Measurements from ENCODE around the gene RALGPS1. TPM values are rescaled to one million over a fixed set of nuclear protein-coding genes. Genes with fewer than 3 reads are reported as not detected.

The RALGPS1 gene
- total and polyA plus RNA-seq, 7 donors, result 3.9 to 7.7 (median 5.4) TPM

GRCh38 chr9:127084076-127085039, 169.8 kb downstream of the RALGPS1 start:
- Histone ChIP-seq H3K27me3 (ENCODE audit: insufficient read depth in 3 of 3, low read length in 2 of 3) (no peaks in the 10 kb centered on the region), H3K4me3 (no peak overlapping the region), H3K9me3 (no peaks in the 10 kb centered on the region), H3K4me1 (peaks cover 9% of the 10 kb centered on the region), H3K27ac (no peak overlapping the region), H3K36me3 (ENCODE audit: insufficient read depth in 1 of 2, low read depth in 1 of 2) (peaks cover 0 to 28% of the 10 kb centered on the region in 2 donors)
- 91 to 93% (median 91%) methylated on average over 11 to 12 of the region's 12 CpGs for WGBS, 3 donors
- intact Hi-C loops (cut with DNase I), result no loop called here
- ATAC-seq (no peak), DNase-seq (no peak)
- no peak for TF ChIP-seq CTCF (IDR thresholded peaks at IDR 0.05)

- no peak for TF ChIP-seq CTCF (IDR thresholded peaks at IDR 0.05)
- no peak for DNase-seq
- H3K4me1 ChIP-seq, result peaks cover 9% of the 10 kb centered on the region
- no peak for ATAC-seq
- no peak overlapping the region for H3K27ac ChIP-seq
- peaks cover 0 to 36% of the 10 kb centered on the region in 2 donors for H3K36me3 ChIP-seq (ENCODE audit: insufficient read depth in 1 of 2, low read depth in 1 of 2)
- no peak overlapping the region for H3K4me3 ChIP-seq
- intact Hi-C loops (cut with DNase I), result no loop called here
- no peaks in the 10 kb centered on the region for H3K27me3 ChIP-seq (ENCODE audit: insufficient read depth in 3 of 3, low read length in 2 of 3)
- 94 to 97% (median 96%) methylated on average over 2 of the region's 2 CpGs for WGBS, 3 donors
- no peaks in the 10 kb centered on the region for H3K9me3 ChIP-seq
Measured at GRCh38 chr9:127085186-127085585, 170.6 kb downstream of the RALGPS1 start.

GRCh38 chr9:127086771-127087170, 172.2 kb downstream of the RALGPS1 start:
- no peaks in the 10 kb centered on the region for H3K9me3 ChIP-seq
- TF ChIP-seq CTCF (IDR thresholded peaks at IDR 0.05), result no peak
- H3K27ac ChIP-seq, result no peak overlapping the region
- peaks cover 9% of the 10 kb centered on the region for H3K4me1 ChIP-seq
- DNase-seq (no peak), ATAC-seq (no peak)
- peaks cover 0 to 52% of the 10 kb centered on the region in 2 donors for H3K36me3 ChIP-seq (ENCODE audit: insufficient read depth in 1 of 2, low read depth in 1 of 2)
- intact Hi-C loops (cut with DNase I), result loop anchor here in 1 of 2 donors (2.0 kb wide), 1 partner anchor 16 kb away; no protein-coding TSS in a partner anchor
- no peaks in the 10 kb centered on the region for H3K27me3 ChIP-seq (ENCODE audit: insufficient read depth in 3 of 3, low read length in 2 of 3)
- 96 to 99% (median 97%) methylated on average over 4 of the region's 4 CpGs for WGBS, 3 donors
- no peak overlapping the region for H3K4me3 ChIP-seq

- H3K36me3 ChIP-seq (ENCODE audit: insufficient read depth in 1 of 2, low read depth in 1 of 2), result peaks cover 0 to 59% of the 10 kb centered on the region in 2 donors
- no peak for TF ChIP-seq CTCF (IDR thresholded peaks at IDR 0.05)
- H3K27me3 ChIP-seq (ENCODE audit: insufficient read depth in 3 of 3, low read length in 2 of 3), result no peaks in the 10 kb centered on the region
- H3K4me1 ChIP-seq, result peaks cover 9% of the 10 kb centered on the region
- H3K4me3 ChIP-seq, result no peak overlapping the region
- intact Hi-C loops (cut with DNase I), result loop anchor here in 1 of 2 donors (2.0 kb wide), 1 partner anchor 15 kb away; no protein-coding TSS in a partner anchor
- no peaks in the 10 kb centered on the region for H3K9me3 ChIP-seq
- WGBS, 3 donors, result 89 to 99% (median 90%) methylated on average over 6 of the region's 6 CpGs
- no peak overlapping the region for H3K27ac ChIP-seq
- ATAC-seq (no peak), DNase-seq (no peak)
Measured at GRCh38 chr9:127087411-127087810, 172.8 kb downstream of the RALGPS1 start.
